Frontal cortex (tissue), 4 donors: ENCODE results near the gene KCNQ5. TPM values are rescaled to one million over a fixed set of nuclear protein-coding genes. Genes with fewer than 3 reads are reported as not detected.
A peak's percentile ranks its signal among the peaks of the same experiment; 100 is the strongest.

Experiments
- DNase-seq, 2 donors: peaks; one replicate each; pipeline ENCODE4 v3.0.0; 2012; ENCODE audit warnings: low spot score in 2 of 2
- FAIRE-seq: peaks from 2 replicates; lab custom pipeline; 2012; peaks lifted over from hg19 to GRCh38; lab: Jason Lieb, UNC
- total RNA-seq: library from RNA; depleted of rRNA; stranded (reverse); fragments of >200 nt; gene quantifications from one replicate; pipeline ENCODE4 v1.2.3, GENCODE V29; 2014
- donor health status: control.
- donor health status: control.
- donor health status: control.

Gene KCNQ5
- total RNA-seq, 1 donor from 2014 or later: 12.6 TPM

- no peak for DNase-seq
- FAIRE-seq: no peak
These were observed 203.5 kb downstream of the KCNQ5 start for GRCh38 chr6:72825315-72825911.

- DNase-seq (no peak), FAIRE-seq (no peak)
These were observed 204.2 kb downstream of the KCNQ5 start for GRCh38 chr6:72826037-72826436.

GRCh38 chr6:72826744-72827438 lies 205.0 kb downstream of the KCNQ5 start:
- DNase-seq (no peak), FAIRE-seq (no peak)

GRCh38 chr6:72828904-72829303 lies 207.0 kb downstream of the KCNQ5 start:
- no peak for FAIRE-seq
- DNase-seq: no peak

- FAIRE-seq (no peak), DNase-seq (no peak)
These were observed 210.4 kb downstream of the KCNQ5 start for GRCh38 chr6:72832271-72832670.

GRCh38 chr6:72835749-72836148 lies 213.9 kb downstream of the KCNQ5 start:
- DNase-seq (no peak), FAIRE-seq (no peak)

GRCh38 chr6:72836971-72837370 lies 215.1 kb downstream of the KCNQ5 start:
- no peak for FAIRE-seq

GRCh38 chr6:72841195-72841594 lies 219.3 kb downstream of the KCNQ5 start:
- DNase-seq: no peak
- FAIRE-seq: no peak

More at GRCh38 chr6:72836971-72837370, 215.1 kb downstream of the KCNQ5 start:
- DNase-seq: no peak

- FAIRE-seq (no peak), DNase-seq (no peak)
These were observed 220.3 kb downstream of the KCNQ5 start for GRCh38 chr6:72842140-72842539.

GRCh38 chr6:72844614-72845013 lies 222.8 kb downstream of the KCNQ5 start:
- FAIRE-seq (no peak), DNase-seq (no peak)

GRCh38 chr6:72849346-72849745 lies 227.5 kb downstream of the KCNQ5 start:
- no peak for DNase-seq
- FAIRE-seq: no peak

- FAIRE-seq: no peak
These were observed 228.2 kb downstream of the KCNQ5 start for GRCh38 chr6:72850040-72850439.

GRCh38 chr6:72850469-72850868 lies 228.6 kb downstream of the KCNQ5 start:
- DNase-seq (no peak), FAIRE-seq (no peak)

More at GRCh38 chr6:72850040-72850439, 228.2 kb downstream of the KCNQ5 start:
- no peak for DNase-seq

- FAIRE-seq (no peak), DNase-seq (no peak)
These were observed 233.6 kb downstream of the KCNQ5 start for GRCh38 chr6:72855471-72855870.

GRCh38 chr6:72856801-72857200 lies 234.9 kb downstream of the KCNQ5 start:
- FAIRE-seq: no peak
- DNase-seq: no peak

GRCh38 chr6:72857791-72858585 lies 236.1 kb downstream of the KCNQ5 start:
- FAIRE-seq: peak; percentile 42
- DNase-seq: no peak

- FAIRE-seq (no peak), DNase-seq (no peak)
These were observed 239.2 kb downstream of the KCNQ5 start for GRCh38 chr6:72861059-72861458.

- FAIRE-seq (no peak), DNase-seq (no peak)
These were observed 240.1 kb downstream of the KCNQ5 start for GRCh38 chr6:72861935-72862432.

- FAIRE-seq: no peak
- no peak for DNase-seq
These were observed 241.3 kb downstream of the KCNQ5 start for GRCh38 chr6:72863131-72863530.

- no peak for FAIRE-seq
- no peak for DNase-seq
These were observed 242.4 kb downstream of the KCNQ5 start for GRCh38 chr6:72864236-72864635.

GRCh38 chr6:72864799-72865198 lies 242.9 kb downstream of the KCNQ5 start:
- FAIRE-seq: no peak

More at GRCh38 chr6:72864799-72865198, 242.9 kb downstream of the KCNQ5 start:
- DNase-seq: no peak
